22Rv1 (cell line): ENCODE data around the gene BET1.

Source experiments
- H3K27ac ChIP-seq: fragments of 450-650 bp; 2 replicates; pipeline ENCODE4 v1.5.1; 2017
- CTCF ChIP-seq: fragments of 450-650 bp; IDR thresholded peaks from 2 replicates; pipeline ENCODE4 v1.5.1; 2017; ENCODE audit warnings: mild to moderate bottlenecking
- ZFX ChIP-seq: fragments of 450-650 bp; IDR thresholded peaks from 2 replicates; pipeline ENCODE4 v1.6.1; 2017; ENCODE audit warnings: antibody characterized with exemption, borderline replicate concordance

BET1 gene

GRCh38 chr7:94004024-94004951 lies at the start of gene BET1:
Gene BET1, minus strand, starts transcription at chr7:94004355. Its CDS starts 139 bp downstream, at chr7:94004216.
- no peak for TF ChIP-seq CTCF
- no peak for TF ChIP-seq ZFX
- peak within 1 kb of the TSS; percentile 49 for H3K27ac ChIP-seq

GRCh38 chr7:94053532-94053931 lies 49.4 kb upstream of the BET1 start:
- no peak for TF ChIP-seq CTCF
- no peak for TF ChIP-seq ZFX
- no peak overlapping the region for H3K27ac ChIP-seq

GRCh38 chr7:94052398-94053180 lies 48.4 kb upstream of the BET1 start:
- H3K27ac ChIP-seq = no peak overlapping the region
- TF ChIP-seq ZFX (no peak), CTCF (no peak)

GRCh38 chr7:94050046-94050445 lies 45.9 kb upstream of the BET1 start:
- TF ChIP-seq ZFX = no peak
- no peak for TF ChIP-seq CTCF
- H3K27ac ChIP-seq = no peak overlapping the region

GRCh38 chr7:94049615-94050014 lies 45.5 kb upstream of the BET1 start:
- TF ChIP-seq CTCF = no peak
- no peak for TF ChIP-seq ZFX
- no peak overlapping the region for H3K27ac ChIP-seq

- TF ChIP-seq ZFX = no peak
- TF ChIP-seq CTCF = no peak
- H3K27ac ChIP-seq = no peak overlapping the region
Observed at GRCh38 chr7:94048755-94049154, 44.6 kb upstream of the BET1 start.

GRCh38 chr7:94047956-94048355 lies 43.8 kb upstream of the BET1 start:
- TF ChIP-seq ZFX (no peak), CTCF (no peak)
- H3K27ac ChIP-seq = no peak overlapping the region
